Measurements from ENCODE around the gene ELAPOR1.

Gene ELAPOR1

GRCh38 chr1:109099938-109100773 is 13.8 kb upstream of the ELAPOR1 start:
- TF ChIP-seq FOXM1 (IDR thresholded peaks at IDR 0.05; ENCODE audit: borderline replicate concordance, low read depth), result peak; percentile 31; the same call in 1 of the 2 replicates
- peak; percentile 30; the same call in 1 of the 2 replicates for TF ChIP-seq TCF12 (IDR thresholded peaks at IDR 0.05; ENCODE audit: low read depth)
- peak; percentile 37 for TF ChIP-seq USF1 (IDR thresholded peaks at IDR 0.05)
- no peak; the same call in 1 of the 2 replicates for TF ChIP-seq ZBTB7A (IDR thresholded peaks at IDR 0.05; ENCODE audit: low read depth)
- TF ChIP-seq RAD21 (IDR thresholded peaks at IDR 0.05; ENCODE audit: low read depth), result peak; percentile 52; the same call in 1 of the 2 replicates
- no peak for TF ChIP-seq REST (IDR thresholded peaks at IDR 0.05; ENCODE audit: low read depth)
- TF ChIP-seq TEAD4 (IDR thresholded peaks at IDR 0.05), result peak; percentile 59
- peak; percentile 74 for TF ChIP-seq EGR1 (IDR thresholded peaks at IDR 0.05)
- TF ChIP-seq CEBPB (IDR thresholded peaks at IDR 0.05), result no peak
- peak; percentile 97 for TF ChIP-seq MAX (IDR thresholded peaks at IDR 0.05)
- peak; percentile 97 for TF ChIP-seq TAF1 (IDR thresholded peaks at IDR 0.05; ENCODE audit: low read depth)
- peak; percentile 61; the same call in 1 of the 2 replicates for TF ChIP-seq YY1 (IDR thresholded peaks at IDR 0.05; ENCODE audit: low read depth)
- TF ChIP-seq EP300 (IDR thresholded peaks at IDR 0.05; ENCODE audit: borderline replicate concordance), result peak; percentile 50; the same call in 1 of the 2 replicates
- peak; percentile 36; the same call in 1 of the 2 replicates for TF ChIP-seq NFIC (IDR thresholded peaks at IDR 0.05)
- TF ChIP-seq CREB1 (IDR thresholded peaks at IDR 0.05; ENCODE audit: low read depth), result peak; percentile 31; the same call in 1 of the 2 replicates

- TF ChIP-seq CEBPB (IDR thresholded peaks at IDR 0.05), result peak; percentile 76
- no peak for TF ChIP-seq TAF1 (IDR thresholded peaks at IDR 0.05; ENCODE audit: low read depth)
Measured at GRCh38 chr1:109104364-109105151, 9.4 kb upstream of the ELAPOR1 start.

- TF ChIP-seq MAX (IDR thresholded peaks at IDR 0.05) (no peak), CEBPB (IDR thresholded peaks at IDR 0.05) (no peak), TCF12 (IDR thresholded peaks at IDR 0.05; ENCODE audit: low read depth) (no peak), FOXM1 (IDR thresholded peaks at IDR 0.05; ENCODE audit: borderline replicate concordance, low read depth) (no peak), TAF1 (IDR thresholded peaks at IDR 0.05; ENCODE audit: low read depth) (no peak), REST (IDR thresholded peaks at IDR 0.05; ENCODE audit: low read depth) (no peak), TEAD4 (IDR thresholded peaks at IDR 0.05) (no peak), CREB1 (IDR thresholded peaks at IDR 0.05; ENCODE audit: low read depth) (no peak), ZBTB7A (IDR thresholded peaks at IDR 0.05; ENCODE audit: low read depth) (no peak)
Measured at GRCh38 chr1:109105881-109106280, 8.0 kb upstream of the ELAPOR1 start.

- TF ChIP-seq MAX (IDR thresholded peaks at IDR 0.05) (no peak), TCF12 (IDR thresholded peaks at IDR 0.05; ENCODE audit: low read depth) (no peak), ZBTB7A (IDR thresholded peaks at IDR 0.05; ENCODE audit: low read depth) (no peak), EGR1 (IDR thresholded peaks at IDR 0.05) (no peak), FOXM1 (IDR thresholded peaks at IDR 0.05; ENCODE audit: borderline replicate concordance, low read depth) (no peak), CREB1 (IDR thresholded peaks at IDR 0.05; ENCODE audit: low read depth) (no peak), CEBPB (IDR thresholded peaks at IDR 0.05) (no peak), TAF1 (IDR thresholded peaks at IDR 0.05; ENCODE audit: low read depth) (no peak), USF1 (IDR thresholded peaks at IDR 0.05) (no peak), TEAD4 (IDR thresholded peaks at IDR 0.05) (no peak), EP300 (IDR thresholded peaks at IDR 0.05; ENCODE audit: borderline replicate concordance) (no peak), REST (IDR thresholded peaks at IDR 0.05; ENCODE audit: low read depth) (no peak), RAD21 (IDR thresholded peaks at IDR 0.05; ENCODE audit: low read depth) (no peak), YY1 (IDR thresholded peaks at IDR 0.05; ENCODE audit: low read depth) (no peak), NFIC (IDR thresholded peaks at IDR 0.05) (no peak)
Measured at GRCh38 chr1:109107785-109108184, 6.1 kb upstream of the ELAPOR1 start.
